ENCODE measurements around the gene KDSR.

KDSR gene

GRCh38 chr18:63293935-63294334, 73.1 kb downstream of the KDSR start:
- H3K4me1 Mint-ChIP-seq (ENCODE audit: low read depth): peaks cover 30% of the 10 kb centered on the region
- H3K9me3 Mint-ChIP-seq: no peaks in the 10 kb centered on the region
- no peak overlapping the region for H3K4me3 Mint-ChIP-seq
- H3K27ac Mint-ChIP-seq: peak overlapping the region; percentile 5
- H3K27me3 Mint-ChIP-seq: no peaks in the 10 kb centered on the region
- peaks cover 63% of the 10 kb centered on the region for H3K36me3 Mint-ChIP-seq (ENCODE audit: low read depth)

GRCh38 chr18:63292831-63293683, 73.9 kb downstream of the KDSR start:
- Mint-ChIP-seq H3K36me3 (ENCODE audit: low read depth) (peaks cover 63% of the 10 kb centered on the region), H3K4me1 (ENCODE audit: low read depth) (peaks cover 21% of the 10 kb centered on the region), H3K9me3 (no peaks in the 10 kb centered on the region), H3K27me3 (no peaks in the 10 kb centered on the region), H3K4me3 (peak overlapping the region; percentile 57), H3K27ac (peak overlapping the region; percentile 93)

- no peaks in the 10 kb centered on the region for H3K9me3 Mint-ChIP-seq
- H3K27ac Mint-ChIP-seq: peak overlapping the region; percentile 93
- peaks cover 55% of the 10 kb centered on the region for H3K36me3 Mint-ChIP-seq (ENCODE audit: low read depth)
- peaks cover 9% of the 10 kb centered on the region for H3K4me1 Mint-ChIP-seq (ENCODE audit: low read depth)
- H3K27me3 Mint-ChIP-seq: no peaks in the 10 kb centered on the region
- peak overlapping the region; percentile 64 for H3K4me3 Mint-ChIP-seq
Measured at GRCh38 chr18:63291278-63291677, 75.7 kb downstream of the KDSR start.

GRCh38 chr18:63290821-63291200, 76.2 kb downstream of the KDSR start:
- Mint-ChIP-seq H3K4me1 (ENCODE audit: low read depth) (peaks cover 7% of the 10 kb centered on the region), H3K27me3 (no peaks in the 10 kb centered on the region), H3K36me3 (ENCODE audit: low read depth) (peaks cover 57% of the 10 kb centered on the region), H3K9me3 (no peaks in the 10 kb centered on the region), H3K4me3 (peak overlapping the region; percentile 64), H3K27ac (peak overlapping the region; percentile 93)

- Mint-ChIP-seq H3K4me3 (peak overlapping the region; percentile 64), H3K36me3 (ENCODE audit: low read depth) (peaks cover 54% of the 10 kb centered on the region), H3K27me3 (no peaks in the 10 kb centered on the region), H3K9me3 (no peaks in the 10 kb centered on the region), H3K4me1 (ENCODE audit: low read depth) (peaks cover 2% of the 10 kb centered on the region), H3K27ac (peak overlapping the region; percentile 93)
Measured at GRCh38 chr18:63290166-63290820, 76.7 kb downstream of the KDSR start.

- H3K9me3 Mint-ChIP-seq: no peaks in the 10 kb centered on the region
- H3K27ac Mint-ChIP-seq: no peak overlapping the region
- no peak overlapping the region for H3K4me3 Mint-ChIP-seq
- no peaks in the 10 kb centered on the region for H3K27me3 Mint-ChIP-seq
- H3K36me3 Mint-ChIP-seq (ENCODE audit: low read depth): peaks cover 55% of the 10 kb centered on the region
- H3K4me1 Mint-ChIP-seq (ENCODE audit: low read depth): peaks cover 13% of the 10 kb centered on the region
Measured at GRCh38 chr18:63288311-63288710, 78.7 kb downstream of the KDSR start.

- Mint-ChIP-seq H3K27me3 (no peaks in the 10 kb centered on the region), H3K4me1 (ENCODE audit: low read depth) (peaks cover 17% of the 10 kb centered on the region), H3K27ac (no peak overlapping the region), H3K36me3 (ENCODE audit: low read depth) (peaks cover 50% of the 10 kb centered on the region), H3K4me3 (no peak overlapping the region), H3K9me3 (no peaks in the 10 kb centered on the region)
Measured at GRCh38 chr18:63287691-63288220, 79.2 kb downstream of the KDSR start.

- H3K27ac Mint-ChIP-seq: no peak overlapping the region
- no peaks in the 10 kb centered on the region for H3K9me3 Mint-ChIP-seq
- H3K4me1 Mint-ChIP-seq (ENCODE audit: low read depth): peaks cover 22% of the 10 kb centered on the region
- peaks cover 49% of the 10 kb centered on the region for H3K36me3 Mint-ChIP-seq (ENCODE audit: low read depth)
- H3K27me3 Mint-ChIP-seq: no peaks in the 10 kb centered on the region
- H3K4me3 Mint-ChIP-seq: no peak overlapping the region
Measured at GRCh38 chr18:63286926-63287325, 80.1 kb downstream of the KDSR start.

- Mint-ChIP-seq H3K27me3 (no peaks in the 10 kb centered on the region), H3K36me3 (ENCODE audit: low read depth) (peaks cover 51% of the 10 kb centered on the region), H3K4me1 (ENCODE audit: low read depth) (peaks cover 37% of the 10 kb centered on the region), H3K9me3 (peaks cover 4% of the 10 kb centered on the region), H3K27ac (peak overlapping the region; percentile 21), H3K4me3 (no peak overlapping the region)
Measured at GRCh38 chr18:63284827-63285733, 81.9 kb downstream of the KDSR start.

- H3K27ac Mint-ChIP-seq: no peak overlapping the region
- peaks cover 43% of the 10 kb centered on the region for H3K4me1 Mint-ChIP-seq (ENCODE audit: low read depth)
- H3K9me3 Mint-ChIP-seq: peaks cover 4% of the 10 kb centered on the region
- H3K27me3 Mint-ChIP-seq: no peaks in the 10 kb centered on the region
- H3K36me3 Mint-ChIP-seq (ENCODE audit: low read depth): peaks cover 51% of the 10 kb centered on the region
- no peak overlapping the region for H3K4me3 Mint-ChIP-seq
Measured at GRCh38 chr18:63284173-63284799, 82.7 kb downstream of the KDSR start.

- H3K27ac Mint-ChIP-seq: peak overlapping the region; percentile 46
- no peaks in the 10 kb centered on the region for H3K27me3 Mint-ChIP-seq
- no peak overlapping the region for H3K4me3 Mint-ChIP-seq
- peaks cover 59% of the 10 kb centered on the region for H3K36me3 Mint-ChIP-seq (ENCODE audit: low read depth)
- peaks cover 51% of the 10 kb centered on the region for H3K4me1 Mint-ChIP-seq (ENCODE audit: low read depth)
- peaks cover 4% of the 10 kb centered on the region for H3K9me3 Mint-ChIP-seq
Measured at GRCh38 chr18:63283305-63284094, 83.5 kb downstream of the KDSR start.

- H3K27ac Mint-ChIP-seq: no peak overlapping the region
- peaks cover 58% of the 10 kb centered on the region for H3K4me1 Mint-ChIP-seq (ENCODE audit: low read depth)
- H3K4me3 Mint-ChIP-seq: no peak overlapping the region
Measured at GRCh38 chr18:63282793-63283192, 84.2 kb downstream of the KDSR start.

More at GRCh38 chr18:63282793-63283192, 84.2 kb downstream of the KDSR start:
- peaks cover 4% of the 10 kb centered on the region for H3K9me3 Mint-ChIP-seq
- H3K27me3 Mint-ChIP-seq: no peaks in the 10 kb centered on the region
- peaks cover 65% of the 10 kb centered on the region for H3K36me3 Mint-ChIP-seq (ENCODE audit: low read depth)
